Neuronal stem cell (in vitro differentiated cells): ENCODE data around the gene UGT2B28.
"Not testable (repeated sequence)": the region's sequence is repeated elsewhere in the genome, so short reads cannot be mapped to it uniquely, and the experiment has no call there.

Source experiments
- DNase-seq: peaks from one replicate; pipeline ENCODE4 v3.0.0-alpha.2; 2013; ENCODE audit warnings: low spot score
- H2AFZ ChIP-seq: one replicate; pipeline ENCODE4 v1.6.1; 2013; ENCODE audit warnings: mild to moderate bottlenecking, low read length, inconsistent platforms
- H2AK5ac ChIP-seq: 2 replicates; pipeline ENCODE4 v1.6.1; 2013; ENCODE audit warnings: low read depth, mild to moderate bottlenecking, inconsistent platforms, low read length, moderate library complexity, mixed read lengths
- H2BK120ac ChIP-seq: 2 replicates; pipeline ENCODE4 v1.6.1; 2013; ENCODE audit warnings: low read depth, mild to moderate bottlenecking, inconsistent platforms, low read length, moderate library complexity, mixed read lengths
- H2BK12ac ChIP-seq: one replicate; pipeline ENCODE4 v1.6.1; 2013; ENCODE audit warnings: low read length, inconsistent platforms
- H2BK15ac ChIP-seq: 2 replicates; pipeline ENCODE4 v1.6.1; 2013; ENCODE audit warnings: mild to moderate bottlenecking, low read length, inconsistent platforms, mixed read lengths
- H2BK5ac ChIP-seq: one replicate; pipeline ENCODE4 v1.6.1; 2013; ENCODE audit warnings: inconsistent platforms, mild to moderate bottlenecking, low read length, moderate library complexity
- H3K14ac ChIP-seq: one replicate; pipeline ENCODE4 v1.6.1; 2013; ENCODE audit warnings: low read length, inconsistent platforms
- H3K18ac ChIP-seq: 2 replicates; pipeline ENCODE4 v1.6.1; 2013; ENCODE audit warnings: low read length, inconsistent platforms
- H3K23ac ChIP-seq: 2 replicates; pipeline ENCODE4 v1.6.1; 2013; ENCODE audit warnings: low read depth, mild to moderate bottlenecking, mixed read lengths, low read length, inconsistent platforms; ENCODE audit not compliant: poor library complexity
- H3K27ac ChIP-seq: replicated peaks from 3 replicates; pipeline ENCODE4 v1.5.1; 2013; ENCODE audit warnings: low read length, inconsistent platforms
- H3K27me3 ChIP-seq, 3 experiments: 2 replicates each; pipeline ENCODE4 v1.6.1; 2013; ENCODE audit warnings: low read length in 3 of 3, mild to moderate bottlenecking in 2 of 3, inconsistent platforms in 1 of 3, low read depth in 1 of 3, mixed read lengths in 1 of 3, moderate library complexity in 1 of 3; ENCODE audit not compliant: control insufficient read depth in 3 of 3, insufficient read depth in 3 of 3
- H3K36me3 ChIP-seq, 2 donors: replicated peaks in 1 of 2; 2 replicates each; pipeline ENCODE4 v1.6.1; 2013; ENCODE audit warnings: low read length in 2 of 2; ENCODE audit not compliant: control insufficient read depth in 2 of 2, insufficient read depth in 2 of 2
- H3K4ac ChIP-seq: 2 replicates; pipeline ENCODE4 v1.6.1; 2013; ENCODE audit warnings: inconsistent platforms, mild to moderate bottlenecking, low read length, moderate library complexity
- H3K4me1 ChIP-seq, 2 donors: 1 replicate in 1 of 2; 2 replicates in 1 of 2; pipeline ENCODE4 v1.6.1; 2013; ENCODE audit warnings: low read length in 2 of 2, low read depth in 1 of 2; ENCODE audit not compliant: control insufficient read depth in 2 of 2, insufficient read depth in 1 of 2
- H3K4me2 ChIP-seq: one replicate; pipeline ENCODE4 v1.6.1; 2013; ENCODE audit warnings: mild to moderate bottlenecking, low read length, inconsistent platforms; ENCODE audit not compliant: insufficient read depth, poor library complexity, severe bottlenecking
- H3K4me3 ChIP-seq, 2 donors: 2 replicates each; pipeline ENCODE4 v1.5.1; 2013; ENCODE audit warnings: low read length in 2 of 2, mild to moderate bottlenecking in 2 of 2, inconsistent platforms in 1 of 2, moderate library complexity in 1 of 2
- H3K79me1 ChIP-seq: one replicate; pipeline ENCODE4 v1.6.1; 2013; ENCODE audit warnings: low read depth, mild to moderate bottlenecking, inconsistent platforms, low read length, moderate library complexity
- H3K9ac ChIP-seq: one replicate; pipeline ENCODE4 v1.6.1; 2013; ENCODE audit warnings: mild to moderate bottlenecking, low read depth, low read length, inconsistent platforms; ENCODE audit not compliant: poor library complexity
- H3K9me3 ChIP-seq, 2 donors: replicated peaks in 1 of 2; 2 replicates each; pipeline versions ENCODE3 to v1.6.1; 2013; ENCODE audit warnings: low read length in 2 of 2, mild to moderate bottlenecking in 2 of 2, inconsistent platforms in 1 of 2, low read depth in 1 of 2, mixed read lengths in 1 of 2, moderate library complexity in 1 of 2; ENCODE audit not compliant: control insufficient read depth in 2 of 2, insufficient read depth in 1 of 2
- H4K8ac ChIP-seq: one replicate; pipeline ENCODE4 v1.6.1; 2013; ENCODE audit warnings: low read depth, mild to moderate bottlenecking, inconsistent platforms, low read length, moderate library complexity
- H4K91ac ChIP-seq: one replicate; pipeline ENCODE4 v1.6.1; 2013; ENCODE audit warnings: low read length, low read depth, mild to moderate bottlenecking, inconsistent platforms; ENCODE audit not compliant: poor library complexity
- WGBS, 2 donors: extraction: QIAGEN DNeasy Blood & Tissue Kit; methylation state at CpG; one replicate each; pipeline ENCODE4 v1.1.7; 2013; ENCODE audit warnings: missing lambda C conversion rate in 2 of 2, mixed read lengths in 1 of 2; ENCODE audit not compliant: insufficient read length in 2 of 2, insufficient replicate concordance in 1 of 2; ENCODE audit errors: extremely low coverage in 2 of 2; 5-methylcytosine and 5-hydroxymethylcytosine counted together

UGT2B28 gene

DNA sequence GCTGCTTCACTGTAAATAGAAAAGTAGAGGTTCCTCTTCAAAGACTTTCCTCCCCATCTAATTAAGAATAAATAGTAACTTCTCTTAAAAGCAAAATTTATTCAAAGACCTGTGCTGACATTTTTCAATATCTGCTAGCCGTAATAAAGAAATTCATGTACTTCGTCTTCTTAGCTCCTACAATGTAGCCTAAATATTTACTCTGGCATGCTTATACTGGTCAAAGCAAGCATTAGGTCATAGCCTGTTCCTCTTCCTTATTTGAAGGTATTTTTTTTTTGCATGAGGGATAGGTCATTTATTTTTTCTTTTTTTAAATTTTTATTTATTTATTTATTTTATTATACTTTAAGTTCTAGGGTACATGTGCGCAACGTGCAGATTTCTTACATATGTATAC is 30.0 kb downstream of the UGT2B28 start:
- not testable (repeated sequence) for H3K4me3 ChIP-seq, H3K23ac ChIP-seq, H3K36me3 ChIP-seq, H3K14ac ChIP-seq, H3K27me3 ChIP-seq, H3K18ac ChIP-seq, H3K4ac ChIP-seq, H2BK120ac ChIP-seq, H4K91ac ChIP-seq, H4K8ac ChIP-seq, DNase-seq, H2BK15ac ChIP-seq, H3K9ac ChIP-seq, H2AK5ac ChIP-seq, H3K27ac ChIP-seq, H3K79me1 ChIP-seq, H2BK12ac ChIP-seq, H3K4me2 ChIP-seq, H2BK5ac ChIP-seq, H2AFZ ChIP-seq, H3K9me3 ChIP-seq, H3K4me1 ChIP-seq
- no CpG with 5 or more reads among the region's 4 CpGs for WGBS, 2 donors

DNA sequence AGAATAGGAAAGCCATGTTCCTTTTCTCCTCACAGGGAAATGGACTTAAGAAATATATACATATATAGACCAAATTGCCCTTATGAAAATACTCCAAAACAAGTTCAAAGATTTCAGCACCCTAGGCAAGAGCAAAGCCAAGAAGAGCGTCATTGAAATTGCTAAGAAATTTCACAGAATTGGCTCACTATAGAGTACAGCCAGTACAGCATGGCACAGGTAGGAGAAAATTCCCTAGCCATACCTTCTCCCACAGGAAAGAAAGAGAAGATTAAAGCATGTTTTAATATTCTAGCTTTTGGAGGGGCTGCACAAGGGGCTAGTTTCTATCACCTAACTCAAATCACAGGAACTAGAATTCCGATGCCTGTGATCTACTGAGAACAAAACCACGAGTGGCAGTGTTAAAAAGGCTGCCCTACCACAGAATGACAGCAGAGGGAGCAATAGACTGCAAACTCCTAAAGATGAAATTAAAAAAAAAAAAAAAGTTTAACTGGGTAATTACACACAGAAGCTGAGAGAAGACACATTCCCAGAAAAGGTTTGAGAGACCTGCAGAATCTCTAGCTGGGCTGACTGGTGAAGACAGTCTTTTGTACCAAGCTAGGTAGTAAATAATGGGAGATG is 37.5 kb downstream of the UGT2B28 start:
- H3K9ac ChIP-seq, H2AFZ ChIP-seq, H3K4me2 ChIP-seq, H2BK5ac ChIP-seq, H2BK15ac ChIP-seq, H4K8ac ChIP-seq, H3K27me3 ChIP-seq, H3K36me3 ChIP-seq, H3K9me3 ChIP-seq, H3K23ac ChIP-seq, H3K4ac ChIP-seq, H3K79me1 ChIP-seq, H2BK12ac ChIP-seq, H3K4me1 ChIP-seq, H3K27ac ChIP-seq, H4K91ac ChIP-seq, H2BK120ac ChIP-seq, H3K14ac ChIP-seq, H3K18ac ChIP-seq, H3K4me3 ChIP-seq, H2AK5ac ChIP-seq: not testable (repeated sequence)
- no CpG with 5 or more reads among the region's 3 CpGs for WGBS, 2 donors
- DNase-seq, result peak; percentile 36

- no peaks in the 10 kb centered on the region for H3K9me3 ChIP-seq
- H3K4me2 ChIP-seq, result no peak overlapping the region
- no peak overlapping the region for H4K91ac ChIP-seq
- no peaks in the 10 kb centered on the region for H3K4me1 ChIP-seq
- no peak overlapping the region for H4K8ac ChIP-seq
- no CpG with 5 or more reads among the region's 2 CpGs for WGBS, 2 donors
- no peak overlapping the region for H2BK5ac ChIP-seq
- H3K9ac ChIP-seq, result no peak overlapping the region
- peak overlapping the region; percentile 35 for H3K18ac ChIP-seq
- no peaks in the 10 kb centered on the region for H3K36me3 ChIP-seq
- no peak overlapping the region for H3K4me3 ChIP-seq
- H2BK15ac ChIP-seq, result no peak overlapping the region
- H3K79me1 ChIP-seq, result no peaks in the 10 kb centered on the region
- H2BK120ac ChIP-seq, result no peak overlapping the region
- no peak overlapping the region for H2AFZ ChIP-seq
- no peak overlapping the region for H2BK12ac ChIP-seq
- no peak overlapping the region for H3K23ac ChIP-seq
- no peak overlapping the region for H3K14ac ChIP-seq
- H3K27me3 ChIP-seq, result no peaks in the 10 kb centered on the region
- no peak for DNase-seq
- H3K27ac ChIP-seq, result no peak overlapping the region
- no peak overlapping the region for H2AK5ac ChIP-seq
- no peak overlapping the region for H3K4ac ChIP-seq
Measured at GRCh38 chr4:69321153-69321729, 41.0 kb downstream of the UGT2B28 start.

- H2BK15ac ChIP-seq, result no peak overlapping the region
- H2AFZ ChIP-seq, result no peak overlapping the region
- no peaks in the 10 kb centered on the region for H3K9me3 ChIP-seq
- H2BK12ac ChIP-seq, result no peak overlapping the region
- H3K27ac ChIP-seq, result no peak overlapping the region
- H3K23ac ChIP-seq, result no peak overlapping the region
- no peak overlapping the region for H3K14ac ChIP-seq
- H3K27me3 ChIP-seq, result no peaks in the 10 kb centered on the region
- H2BK120ac ChIP-seq, result no peak overlapping the region
- H3K36me3 ChIP-seq, result no peaks in the 10 kb centered on the region
- H2AK5ac ChIP-seq, result no peak overlapping the region
- H3K79me1 ChIP-seq, result no peaks in the 10 kb centered on the region
- no peak overlapping the region for H4K91ac ChIP-seq
- no peak overlapping the region for H3K9ac ChIP-seq
- H3K4me3 ChIP-seq, result no peak overlapping the region
- no peak overlapping the region for H3K4ac ChIP-seq
- DNase-seq, result no peak
- H4K8ac ChIP-seq, result no peak overlapping the region
- no peak overlapping the region for H2BK5ac ChIP-seq
- H3K4me1 ChIP-seq, result no peaks in the 10 kb centered on the region
- H3K18ac ChIP-seq, result no peak overlapping the region
- H3K4me2 ChIP-seq, result no peak overlapping the region
- WGBS, 2 donors, result no CpG with 5 or more reads among the region's 2 CpGs
Measured at GRCh38 chr4:69322055-69322454, 41.8 kb downstream of the UGT2B28 start.
